GM18526 (cell line): ENCODE results near the gene TOM1L1.

ENCODE experiments used
- POLR2A ChIP-seq: IDR thresholded peaks from 3 replicates; pipeline ENCODE4 v1.6.1; 2011; ENCODE audit not compliant: insufficient read length; ENCODE audit errors: extremely low read depth

TOM1L1 gene

DNA sequence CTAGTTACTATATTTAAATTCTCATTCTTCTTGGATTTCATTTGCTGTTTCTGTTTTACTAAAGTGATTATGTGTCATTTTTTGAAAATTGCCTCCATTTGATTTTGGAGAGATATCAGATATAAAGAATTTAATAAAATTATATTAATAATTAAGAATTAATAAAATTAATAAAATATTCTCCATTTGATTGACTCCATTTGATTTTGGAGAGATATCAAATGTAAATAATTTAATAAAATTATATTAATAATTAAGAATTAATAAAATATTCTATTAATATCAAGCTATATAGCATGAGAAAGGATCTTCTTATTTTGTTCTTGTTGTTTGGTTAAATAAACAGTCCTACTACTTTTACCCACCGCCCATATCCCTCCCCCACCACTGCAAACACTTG is 90.9 kb downstream of the TOM1L1 start:
- TF ChIP-seq POLR2A = no peak

DNA sequence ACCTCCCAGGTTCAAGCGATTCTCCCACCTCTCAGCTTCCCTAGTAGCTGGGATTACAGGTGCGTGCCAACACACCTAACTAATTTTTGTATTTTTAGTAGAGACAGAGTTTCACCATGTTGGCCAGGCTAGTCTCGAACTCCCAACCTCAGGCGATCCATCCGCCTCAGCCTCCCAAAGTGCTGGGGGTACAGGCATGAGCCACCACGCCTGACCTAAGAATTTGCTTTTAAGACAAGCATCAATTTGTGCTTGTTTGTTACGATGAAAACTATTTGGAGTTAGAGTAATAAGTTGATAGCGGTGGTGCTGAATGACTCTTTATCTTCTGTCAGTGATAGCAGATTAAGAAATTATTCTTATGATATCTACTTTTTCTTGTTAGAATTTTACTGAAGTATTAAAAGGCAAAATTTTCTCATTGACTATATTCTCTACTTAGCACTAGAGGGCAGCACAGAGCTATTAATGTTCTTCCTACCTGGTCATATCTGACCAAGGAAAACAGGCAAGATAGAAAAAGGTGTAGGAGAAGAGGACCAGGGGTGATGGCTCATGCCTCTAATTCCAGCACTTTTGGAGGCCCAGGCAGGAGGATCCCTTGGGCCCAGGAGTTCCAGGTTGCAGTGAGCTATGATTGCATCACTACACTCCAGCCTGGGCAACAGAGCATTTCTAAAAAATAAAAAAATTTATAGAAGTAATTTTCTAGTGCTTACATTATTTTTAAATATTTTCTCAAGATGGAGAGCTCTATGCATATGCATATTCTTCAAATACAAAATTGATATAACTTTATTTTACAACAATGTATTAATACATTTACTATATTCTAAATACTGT is 92.4 kb downstream of the TOM1L1 start:
- no peak for TF ChIP-seq POLR2A

DNA sequence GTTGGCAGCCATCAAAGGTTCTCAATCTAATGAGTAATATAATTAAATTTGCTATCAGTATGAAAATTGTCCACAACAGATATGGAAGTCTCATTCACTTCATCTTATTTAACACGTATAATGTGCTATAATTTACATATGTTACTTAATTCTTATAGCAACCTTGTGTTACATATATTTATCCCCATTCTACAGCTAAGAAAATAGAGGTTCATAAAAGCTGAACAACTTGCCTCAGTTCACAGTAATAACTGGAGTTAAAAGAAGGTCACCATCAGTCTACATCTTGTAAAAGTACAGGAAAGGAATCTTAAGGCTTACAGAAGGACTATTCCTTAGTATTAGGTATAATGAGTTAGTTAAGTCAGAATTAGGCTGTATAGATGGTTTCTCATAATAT is 95.8 kb downstream of the TOM1L1 start:
- TF ChIP-seq POLR2A = no peak

DNA sequence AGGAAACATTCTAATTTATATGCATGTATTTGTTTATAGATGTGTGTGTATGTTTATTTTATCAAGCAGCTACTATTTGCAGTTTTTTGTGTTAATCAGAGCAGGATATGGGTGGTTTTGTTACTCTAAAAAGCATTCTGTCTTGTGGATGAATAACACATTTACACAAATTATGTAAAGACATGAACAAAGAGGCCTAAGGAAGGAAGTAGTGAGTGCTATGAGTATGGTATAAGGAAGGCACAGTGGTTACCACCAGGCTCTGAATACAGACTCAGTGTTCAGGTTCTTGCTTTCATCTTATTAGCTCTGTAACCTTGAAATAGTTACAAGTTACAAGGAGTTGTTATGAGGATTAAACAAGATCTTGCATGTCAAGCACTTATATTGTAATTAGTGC is 101.8 kb downstream of the TOM1L1 start:
- no peak for TF ChIP-seq POLR2A

DNA sequence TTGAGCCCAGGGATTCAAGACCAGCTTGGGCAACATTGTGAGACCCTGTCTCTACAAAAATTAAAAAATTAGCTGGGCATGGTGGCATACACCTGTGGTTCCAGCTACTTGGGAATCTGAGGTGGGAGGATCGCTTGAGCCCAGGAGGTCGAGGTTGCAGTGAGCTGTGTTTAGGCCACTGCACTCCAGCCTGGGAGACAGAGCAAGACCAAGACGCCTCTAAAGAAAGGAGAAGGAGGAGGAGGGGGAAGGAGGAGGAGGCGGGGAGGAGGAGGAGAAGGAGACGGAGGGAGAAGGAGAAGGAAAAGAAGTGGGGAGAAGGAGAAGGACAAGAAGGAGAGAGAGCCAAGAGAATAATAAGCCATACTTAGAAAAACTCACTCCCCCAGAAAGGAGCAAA is 103.8 kb downstream of the TOM1L1 start:
- TF ChIP-seq POLR2A = no peak

DNA sequence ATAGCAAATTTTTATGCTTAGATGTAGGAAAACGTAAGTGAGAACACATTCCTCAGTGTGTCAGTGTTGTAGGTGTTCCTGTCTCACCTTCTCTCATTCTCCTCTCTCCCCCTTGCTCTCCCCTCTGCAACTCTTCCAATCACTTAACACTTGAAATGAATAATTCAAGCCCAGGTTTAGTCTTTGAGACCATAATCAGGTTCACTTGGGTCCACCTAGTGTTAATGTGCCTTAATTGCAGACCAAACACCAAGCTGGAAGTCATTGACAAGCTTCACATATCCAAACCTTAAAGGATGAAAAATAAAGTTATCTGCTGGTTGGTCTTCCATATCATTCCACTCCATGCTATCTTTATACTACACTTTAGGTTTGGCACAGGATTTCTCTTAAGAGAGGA is 104.9 kb downstream of the TOM1L1 start:
- no peak for TF ChIP-seq POLR2A
